Fibroblast of the aortic adventitia (primary cell): ENCODE results near the gene GRK4. TPM values are rescaled to one million over a fixed set of nuclear protein-coding genes. Genes with fewer than 3 reads are reported as not detected.

Experiments used
- DNase-seq: peaks from one replicate; pipeline ENCODE4 v3.0.0-alpha.2; 2010; ENCODE audit warnings: low read depth
- H3K4me3 ChIP-seq: 2 replicates; pipeline ENCODE4 v1.5.1; 2011; ENCODE audit warnings: low read depth, mild to moderate bottlenecking, control low read depth, low read length, moderate library complexity
- CTCF ChIP-seq: IDR thresholded peaks from 2 replicates; pipeline ENCODE4 v1.5.1; 2011; ENCODE audit warnings: mild to moderate bottlenecking, low read length, control low read depth, inconsistent platforms; ENCODE audit not compliant: insufficient read depth
- total RNA-seq: library from RNA; depleted of rRNA; stranded (reverse); fragments of >200 nt; gene quantifications from 2 replicates; pipeline ENCODE4 v1.2.3, GENCODE V29; 2012; ENCODE audit warnings: low replicate concordance

GRK4 gene
- total RNA-seq, 1 donor, result 8.6 TPM

- no peak for DNase-seq
- no peak for TF ChIP-seq CTCF
- H3K4me3 ChIP-seq, result peak overlapping the region; percentile 89
These were observed 111.7 kb downstream of the GRK4 start for GRCh38 chr4:3074846-3075651.

- no peak for TF ChIP-seq CTCF
- DNase-seq, result peak; percentile 38
- H3K4me3 ChIP-seq, result peak overlapping the region; percentile 89
These were observed 112.2 kb downstream of the GRK4 start for GRCh38 chr4:3075652-3075981.

GRCh38 chr4:3077796-3078195, 114.4 kb downstream of the GRK4 start:
- H3K4me3 ChIP-seq, result no peak overlapping the region
- DNase-seq, result no peak
- no peak for TF ChIP-seq CTCF

- no peak overlapping the region for H3K4me3 ChIP-seq
- no peak for DNase-seq
- no peak for TF ChIP-seq CTCF
These were observed 116.3 kb downstream of the GRK4 start for GRCh38 chr4:3079694-3080123.

GRCh38 chr4:3082925-3083515, 119.6 kb downstream of the GRK4 start:
- no peak overlapping the region for H3K4me3 ChIP-seq
- no peak for DNase-seq
- no peak for TF ChIP-seq CTCF

- no peak for TF ChIP-seq CTCF
- H3K4me3 ChIP-seq, result no peak overlapping the region
- no peak for DNase-seq
These were observed 120.4 kb downstream of the GRK4 start for GRCh38 chr4:3083732-3084131.
